GM12878 (cell line): ENCODE data around the gene SCAP. TPM values are rescaled to one million over a fixed set of nuclear protein-coding genes. Genes with fewer than 3 reads are reported as not detected.

Experiments
- BMI1 ChIP-seq: fragments of 450-650 bp; IDR thresholded peaks from 2 replicates; pipeline ENCODE4 v1.6.1; 2016; ENCODE audit warnings: mild to moderate bottlenecking, moderate library complexity, borderline replicate concordance
- EP300 ChIP-seq, 2 experiments: fragments of 150-350 bp in 1 of 2; IDR thresholded peaks; 2 replicates each; pipeline ENCODE4 v1.6.1; 2011 to 2012; ENCODE audit warnings: low read depth in 2 of 2, low read length in 2 of 2, borderline replicate concordance in 1 of 2, improper control_type of control experiment in 1 of 2, inconsistent platforms in 1 of 2; ENCODE audit not compliant: control insufficient read depth in 1 of 2
- KLF5 ChIP-seq: fragments of 450-650 bp; IDR thresholded peaks from 2 replicates; pipeline ENCODE4 v1.6.1; 2014; ENCODE audit warnings: mild to moderate bottlenecking; ENCODE audit not compliant: partially characterized antibody
- MYC ChIP-seq: IDR thresholded peaks from 2 replicates; pipeline ENCODE4 v1.6.1; 2011; ENCODE audit warnings: mild to moderate bottlenecking, low read length, moderate library complexity, inconsistent platforms; ENCODE audit not compliant: insufficient read depth, insufficient replicate concordance, insufficient read length, severe bottlenecking
- RELA ChIP-seq: fragments of 450-650 bp; IDR thresholded peaks from 2 replicates; pipeline ENCODE4 v1.8.0; 2014; ENCODE audit warnings: borderline replicate concordance; ENCODE audit not compliant: partially characterized antibody
- SIN3A ChIP-seq: IDR thresholded peaks from 2 replicates; pipeline ENCODE4 v1.6.1; 2012; ENCODE audit warnings: low read depth, low read length, improper control_type of control experiment
- SMAD5 ChIP-seq: IDR thresholded peaks from 2 replicates; pipeline ENCODE4 v1.6.1; 2016; ENCODE audit warnings: antibody characterized with exemption, low read depth
- SMC3 ChIP-seq: IDR thresholded peaks from 2 replicates; pipeline ENCODE4 v1.6.1; 2011; ENCODE audit warnings: low read length, improper control_type of control experiment, borderline replicate concordance
- SP1 ChIP-seq: IDR thresholded peaks from one replicate; pipeline ENCODE4 v1.6.1; 2011; ENCODE audit warnings: low read depth, low read length
- SREBF2 ChIP-seq: IDR thresholded peaks from 2 replicates; pipeline ENCODE4 v1.6.1; 2012; ENCODE audit warnings: mild to moderate bottlenecking, low read length
- STAT1 ChIP-seq: fragments of 450-650 bp; conservative IDR thresholded peaks from 2 replicates; pipeline ENCODE4 v1.6.1; 2014; ENCODE audit warnings: antibody characterized with exemption, mild to moderate bottlenecking
- TCF12 ChIP-seq: IDR thresholded peaks from 2 replicates; pipeline ENCODE4 v1.6.1; 2011; ENCODE audit warnings: low read depth, mild to moderate bottlenecking, low read length
- YBX1 ChIP-seq: fragments of 450-650 bp; IDR thresholded peaks from 2 replicates; pipeline ENCODE4 v1.6.1; 2016; ENCODE audit warnings: antibody characterized with exemption
- ZBTB4 ChIP-seq: fragments of 450-650 bp; formaldehyde crosslinking; IDR thresholded peaks from 2 replicates; pipeline ENCODE4 v1.4.0; 2022; ENCODE audit warnings: mild to moderate bottlenecking, moderate library complexity
- polyA plus RNA-seq, 11 experiments: library from polyadenylated mRNA; depleted of rRNA in 4 of 11; unstranded in 6 of 11; stranded (reverse) in 5 of 11; fragments of >200 nt; fragmentation: Nextera tagmentation in 4 of 11; fragmentation: Illumina TruSeq in 1 of 11; extraction: Ambion mirVana in 4 of 11; extraction: Trizol in 1 of 11; gene quantifications; 1 replicate in 1 of 11; 2 replicates in 10 of 11; pipeline versions ENCODE4 v1.2.1 to v1.2.3, GENCODE V29; 2011 to 2016; ENCODE audit warnings: inconsistent platforms in 2 of 11, missing spikeins in 2 of 11, low read depth in 1 of 11
- total RNA-seq, 4 experiments: library from RNA; depleted of rRNA in 3 of 4; stranded (reverse); fragments of >200 nt in 3 of 4; fragmentation: Illumina TruSeq in 1 of 4; extraction: Trizol in 1 of 4; gene quantifications; 2 replicates each; pipeline versions ENCODE4 v1.2.1 to v1.2.3, GENCODE V29; 2013 to 2021
- TF ChIP-seq, protein P1 (sequence below): IDR thresholded peaks from 2 replicates; pipeline ENCODE4 v1.6.1; 2012; ENCODE audit warnings: low read length, inconsistent platforms
- TF ChIP-seq, protein P2 (sequence below): fragments of 150-350 bp; IDR thresholded peaks from 2 replicates; pipeline ENCODE4 v1.6.1; 2014; ENCODE audit warnings: mild to moderate bottlenecking, low read depth, low read length
- TF ChIP-seq, protein P3 (sequence below): fragments of 450-650 bp; IDR thresholded peaks from 2 replicates; pipeline ENCODE4 v1.6.1; 2017; ENCODE audit warnings: mild to moderate bottlenecking, moderate library complexity

SCAP gene
- total and polyA plus RNA-seq, 10 of the 15 experiments (the other 5 are each of a cell fraction or from before 2014, with no cell fraction given) = 1.5 to 64.1 (median 27.9) TPM

GRCh38 chr3:47380026-47380600, 95.6 kb downstream of the SCAP start (continued):
- TF ChIP-seq, protein P1, sequence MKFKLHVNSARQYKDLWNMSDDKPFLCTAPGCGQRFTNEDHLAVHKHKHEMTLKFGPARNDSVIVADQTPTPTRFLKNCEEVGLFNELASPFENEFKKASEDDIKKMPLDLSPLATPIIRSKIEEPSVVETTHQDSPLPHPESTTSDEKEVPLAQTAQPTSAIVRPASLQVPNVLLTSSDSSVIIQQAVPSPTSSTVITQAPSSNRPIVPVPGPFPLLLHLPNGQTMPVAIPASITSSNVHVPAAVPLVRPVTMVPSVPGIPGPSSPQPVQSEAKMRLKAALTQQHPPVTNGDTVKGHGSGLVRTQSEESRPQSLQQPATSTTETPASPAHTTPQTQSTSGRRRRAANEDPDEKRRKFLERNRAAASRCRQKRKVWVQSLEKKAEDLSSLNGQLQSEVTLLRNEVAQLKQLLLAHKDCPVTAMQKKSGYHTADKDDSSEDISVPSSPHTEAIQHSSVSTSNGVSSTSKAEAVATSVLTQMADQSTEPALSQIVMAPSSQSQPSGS = no peak
- no peak for TF ChIP-seq MYC
- TF ChIP-seq, protein P2, sequence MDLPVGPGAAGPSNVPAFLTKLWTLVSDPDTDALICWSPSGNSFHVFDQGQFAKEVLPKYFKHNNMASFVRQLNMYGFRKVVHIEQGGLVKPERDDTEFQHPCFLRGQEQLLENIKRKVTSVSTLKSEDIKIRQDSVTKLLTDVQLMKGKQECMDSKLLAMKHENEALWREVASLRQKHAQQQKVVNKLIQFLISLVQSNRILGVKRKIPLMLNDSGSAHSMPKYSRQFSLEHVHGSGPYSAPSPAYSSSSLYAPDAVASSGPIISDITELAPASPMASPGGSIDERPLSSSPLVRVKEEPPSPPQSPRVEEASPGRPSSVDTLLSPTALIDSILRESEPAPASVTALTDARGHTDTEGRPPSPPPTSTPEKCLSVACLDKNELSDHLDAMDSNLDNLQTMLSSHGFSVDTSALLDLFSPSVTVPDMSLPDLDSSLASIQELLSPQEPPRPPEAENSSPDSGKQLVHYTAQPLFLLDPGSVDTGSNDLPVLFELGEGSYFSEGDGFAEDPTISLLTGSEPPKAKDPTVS = no peak
- TF ChIP-seq STAT1 = no peak
- no peak for TF ChIP-seq ZBTB4 (CRISPR knock-in tag)
- TF ChIP-seq YBX1 = no peak
- TF ChIP-seq TCF12 = peak; percentile 66
- no peak for TF ChIP-seq SMC3
- no peak; the same call in 1 of the 2 replicates for TF ChIP-seq SMAD5
- TF ChIP-seq EP300 (IDR thresholded peaks at IDR 0.05; ENCODE audit: borderline replicate concordance in 1 of 2, control insufficient read depth in 1 of 2, low read depth in 2 of 2, low read length in 2 of 2) = 0 out of 4 replicates have a peak, but pooled peaks of 1 of the 2 experiments have one; percentile 10
- TF ChIP-seq KLF5 = no peak
- TF ChIP-seq SP1 = no peak
- no peak for TF ChIP-seq SREBF2
- no peak for TF ChIP-seq BMI1
- no peak for TF ChIP-seq SIN3A
- TF ChIP-seq RELA = no peak
- TF ChIP-seq, protein P3, sequence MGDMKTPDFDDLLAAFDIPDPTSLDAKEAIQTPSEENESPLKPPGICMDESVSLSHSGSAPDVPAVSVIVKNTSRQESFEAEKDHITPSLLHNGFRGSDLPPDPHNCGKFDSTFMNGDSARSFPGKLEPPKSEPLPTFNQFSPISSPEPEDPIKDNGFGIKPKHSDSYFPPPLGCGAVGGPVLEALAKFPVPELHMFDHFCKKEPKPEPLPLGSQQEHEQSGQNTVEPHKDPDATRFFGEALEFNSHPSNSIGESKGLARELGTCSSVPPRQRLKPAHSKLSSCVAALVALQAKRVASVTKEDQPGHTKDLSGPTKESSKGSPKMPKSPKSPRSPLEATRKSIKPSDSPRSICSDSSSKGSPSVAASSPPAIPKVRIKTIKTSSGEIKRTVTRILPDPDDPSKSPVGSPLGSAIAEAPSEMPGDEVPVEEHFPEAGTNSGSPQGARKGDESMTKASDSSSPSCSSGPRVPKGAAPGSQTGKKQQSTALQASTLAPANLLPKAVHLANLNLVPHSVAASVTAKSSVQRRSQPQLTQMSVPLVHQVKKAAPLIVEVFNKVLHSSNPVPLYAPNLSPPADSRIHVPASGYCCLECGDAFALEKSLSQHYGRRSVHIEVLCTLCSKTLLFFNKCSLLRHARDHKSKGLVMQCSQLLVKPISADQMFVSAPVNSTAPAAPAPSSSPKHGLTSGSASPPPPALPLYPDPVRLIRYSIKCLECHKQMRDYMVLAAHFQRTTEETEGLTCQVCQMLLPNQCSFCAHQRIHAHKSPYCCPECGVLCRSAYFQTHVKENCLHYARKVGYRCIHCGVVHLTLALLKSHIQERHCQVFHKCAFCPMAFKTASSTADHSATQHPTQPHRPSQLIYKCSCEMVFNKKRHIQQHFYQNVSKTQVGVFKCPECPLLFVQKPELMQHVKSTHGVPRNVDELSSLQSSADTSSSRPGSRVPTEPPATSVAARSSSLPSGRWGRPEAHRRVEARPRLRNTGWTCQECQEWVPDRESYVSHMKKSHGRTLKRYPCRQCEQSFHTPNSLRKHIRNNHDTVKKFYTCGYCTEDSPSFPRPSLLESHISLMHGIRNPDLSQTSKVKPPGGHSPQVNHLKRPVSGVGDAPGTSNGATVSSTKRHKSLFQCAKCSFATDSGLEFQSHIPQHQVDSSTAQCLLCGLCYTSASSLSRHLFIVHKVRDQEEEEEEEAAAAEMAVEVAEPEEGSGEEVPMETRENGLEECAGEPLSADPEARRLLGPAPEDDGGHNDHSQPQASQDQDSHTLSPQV = no peak
